ENCODE measurements around the gene WDFY2.
"Not testable (repeated sequence)": the region's sequence is repeated elsewhere in the genome, so short reads cannot be mapped to it uniquely, and the experiment has no call there.

The WDFY2 gene

DNA sequence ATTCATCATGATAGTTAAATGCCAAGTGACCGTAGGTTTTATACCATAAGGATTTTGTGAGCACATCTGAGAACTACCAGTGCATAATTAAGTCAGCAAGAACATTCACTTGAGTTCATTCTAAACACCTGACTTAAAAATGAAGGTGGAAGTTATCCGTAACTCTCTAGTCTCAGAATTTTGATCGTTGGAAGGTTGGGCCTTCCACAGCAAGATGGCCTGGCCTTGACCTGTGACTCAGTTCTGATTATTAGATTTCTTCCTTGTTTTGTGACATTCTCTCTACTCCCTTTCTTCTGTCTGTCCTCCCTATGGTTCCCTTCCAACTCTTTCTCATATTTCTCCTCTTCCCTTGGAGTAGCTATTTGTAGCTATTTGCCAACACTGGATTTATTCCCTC is 20.0 kb upstream of the WDFY2 start:
- DNase-seq = no peak

- no peak for DNase-seq
Measured at GRCh38 chr13:51564671-51565070, 19.6 kb upstream of the WDFY2 start.

DNA sequence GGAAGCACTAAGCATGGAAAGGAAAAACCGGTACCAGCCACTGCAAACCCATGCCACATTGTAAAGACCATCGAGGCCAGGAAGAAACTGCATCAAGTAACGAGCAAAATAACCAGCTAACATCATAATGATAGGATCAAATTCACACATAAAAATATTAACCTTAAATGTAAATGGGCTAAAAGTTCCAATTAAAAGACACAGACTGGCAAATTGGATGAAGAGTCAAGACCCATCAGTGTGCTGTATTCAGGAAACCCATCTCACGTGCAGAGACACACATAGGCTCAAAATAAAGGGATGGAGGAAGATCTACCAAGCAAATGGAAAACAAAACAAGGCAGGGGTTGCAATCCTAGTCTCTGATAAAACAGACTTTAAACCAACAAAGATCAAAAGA is 15.3 kb upstream of the WDFY2 start:
- DNase-seq = not testable (repeated sequence)

- DNase-seq = no peak
Measured at GRCh38 chr13:51576754-51577153, 7.5 kb upstream of the WDFY2 start.

DNA sequence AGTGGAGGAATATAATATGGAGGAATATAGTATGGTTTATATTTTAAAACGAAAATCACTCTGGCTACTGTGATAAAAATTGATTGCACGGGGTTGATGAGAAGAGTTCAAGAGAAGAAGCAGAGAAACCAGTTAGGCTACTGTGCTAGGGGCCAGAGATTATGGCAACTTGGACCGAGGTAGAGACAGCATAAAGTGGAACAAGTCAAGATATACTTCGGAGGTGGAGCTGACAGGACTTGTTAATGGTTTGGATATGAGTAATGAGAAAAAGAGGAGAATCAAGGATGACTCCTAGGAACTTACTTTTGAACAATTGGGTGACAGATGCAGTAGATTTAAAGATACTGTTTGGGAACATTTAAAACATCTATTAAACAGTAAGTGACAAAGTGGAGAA is 6.6 kb upstream of the WDFY2 start:
- DNase-seq = no peak

DNA sequence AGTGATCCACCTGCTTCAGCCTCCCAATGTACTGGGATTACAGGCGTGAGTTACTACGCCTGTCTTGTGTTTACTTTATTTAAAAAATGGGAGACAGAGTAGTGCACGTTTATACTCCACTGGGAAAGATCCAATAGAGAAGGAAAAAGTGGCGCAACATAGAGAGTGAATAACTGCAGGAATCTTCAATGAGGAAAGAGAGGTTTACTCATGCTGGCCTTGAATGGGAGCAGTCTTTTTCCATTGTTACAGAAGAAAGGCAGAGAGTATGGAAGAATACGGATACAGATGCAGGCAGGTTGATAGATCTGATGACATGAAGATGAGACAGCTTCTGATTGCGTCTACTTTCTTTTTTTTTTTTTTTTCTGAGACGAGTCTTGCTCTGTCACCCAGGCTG is 4.6 kb upstream of the WDFY2 start:
- no peak for DNase-seq

GRCh38 chr13:51581148-51581820 is 3.0 kb upstream of the WDFY2 start:
- no peak for DNase-seq

DNA sequence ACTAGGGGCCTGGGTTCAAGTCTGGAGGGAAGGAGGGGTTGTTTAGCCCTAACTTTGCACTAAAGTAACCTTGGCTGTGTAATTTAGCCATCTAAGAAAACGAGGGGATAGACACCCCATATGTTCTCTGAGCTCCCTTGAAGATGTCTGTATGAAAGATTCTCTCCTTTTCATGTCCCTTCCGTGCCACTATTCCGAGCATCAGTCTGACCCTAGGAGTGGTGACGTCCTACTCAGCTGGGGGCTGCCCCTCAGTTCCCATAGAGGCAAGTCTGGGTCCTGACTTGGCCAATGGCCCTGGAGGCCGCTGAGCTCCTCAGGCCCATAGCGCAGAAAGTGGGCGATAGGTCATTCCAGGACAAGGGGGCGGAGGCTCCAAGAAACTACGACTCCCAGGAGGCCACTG is 790 bp upstream of the WDFY2 start:
- no peak for DNase-seq

DNA sequence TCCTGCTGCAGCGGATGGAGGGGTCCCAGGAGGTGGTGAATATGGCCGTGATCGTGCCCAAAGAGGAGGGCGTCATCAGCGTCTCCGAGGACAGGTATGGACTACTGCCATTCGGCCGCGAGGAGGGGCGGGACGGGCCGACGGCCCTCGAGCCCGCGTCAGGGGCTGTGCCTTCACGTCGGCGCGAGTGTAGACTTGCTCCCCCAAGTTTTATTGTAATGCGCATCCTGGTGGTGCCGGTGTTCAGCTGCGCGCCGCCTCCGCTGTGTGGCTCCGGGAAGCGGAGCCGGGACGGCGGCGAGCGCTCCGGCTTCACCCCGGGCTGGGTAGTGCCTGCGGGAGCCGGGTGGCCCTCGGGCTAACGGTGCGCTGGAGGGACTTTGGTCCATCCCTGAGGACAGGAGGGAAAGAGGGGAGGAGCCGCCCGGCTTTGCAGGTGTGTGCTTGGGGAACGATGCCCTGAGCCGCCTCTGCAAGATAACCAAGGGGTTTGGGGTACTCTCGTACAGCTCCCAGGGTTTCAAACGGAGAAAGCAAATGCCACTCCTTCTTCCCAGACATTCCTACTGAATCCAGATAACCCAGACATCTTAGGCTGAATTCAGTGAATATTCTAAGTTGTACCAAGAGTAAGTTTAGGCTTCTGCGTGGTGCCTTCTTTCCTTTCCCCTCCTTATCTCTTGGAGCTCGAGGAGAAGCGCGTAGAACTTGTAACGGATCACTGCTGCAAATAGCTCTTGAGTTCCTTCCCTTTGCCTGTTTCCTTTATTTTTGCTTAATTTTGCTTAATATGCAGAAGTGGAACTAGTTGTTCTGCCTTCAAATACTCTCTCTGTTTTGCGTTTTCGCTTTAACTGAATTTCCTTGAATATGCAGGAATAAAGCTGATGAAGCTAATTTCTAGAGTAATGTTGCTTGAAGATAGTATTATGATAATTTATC is 740 bp downstream of the WDFY2 start:
- DNase-seq = peak; percentile 40

GRCh38 chr13:51585696-51586095 is 1.4 kb downstream of the WDFY2 start:
- DNase-seq = peak; percentile 49

GRCh38 chr13:51587372-51587771 is 3.1 kb downstream of the WDFY2 start:
- no peak for DNase-seq

DNA sequence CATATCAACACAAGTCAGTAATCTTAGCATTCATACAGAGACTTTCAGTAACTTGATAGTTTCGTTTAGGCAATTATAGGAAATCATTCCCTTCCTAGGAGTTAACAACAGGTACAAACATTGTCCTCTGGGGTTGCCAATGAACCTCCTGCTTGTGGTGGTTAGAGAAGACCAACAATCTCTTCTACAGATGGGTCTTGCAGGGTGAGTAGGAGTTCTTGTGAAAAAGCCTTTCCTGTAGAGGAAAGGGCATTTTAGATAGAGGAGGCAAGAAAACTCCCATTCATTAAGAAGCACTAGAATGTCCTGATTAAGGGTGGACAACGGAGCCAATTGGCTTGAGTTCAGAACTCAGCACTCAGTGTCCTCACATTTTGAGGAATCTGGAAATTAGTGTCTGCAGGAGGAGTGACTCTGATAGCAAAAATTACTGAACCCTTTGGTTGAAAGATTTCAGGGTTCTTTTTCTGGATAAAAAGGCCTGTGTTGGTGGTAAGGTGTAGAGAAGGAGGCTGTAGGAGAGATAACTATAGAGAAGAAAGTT is 4.2 kb downstream of the WDFY2 start:
- DNase-seq = no peak

DNA sequence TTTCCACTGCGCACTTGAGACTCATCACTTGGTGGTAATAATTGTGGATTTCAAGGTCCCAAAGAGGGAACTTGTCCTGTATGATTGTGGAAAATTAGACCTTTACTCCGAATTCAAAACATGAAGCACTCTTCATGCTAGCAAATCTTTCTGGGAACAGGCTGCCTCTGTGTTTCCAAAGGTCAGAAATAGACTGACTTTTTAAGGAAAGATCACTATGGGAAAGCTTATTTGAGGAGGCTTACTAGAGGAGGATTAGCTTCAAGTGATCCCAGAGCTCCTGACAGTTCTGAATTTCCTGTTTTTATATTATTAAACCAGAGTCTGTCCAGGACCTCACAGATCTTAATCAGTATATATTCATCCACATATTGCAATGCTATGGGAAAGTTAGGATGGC is 5.5 kb downstream of the WDFY2 start:
- DNase-seq = no peak

DNA sequence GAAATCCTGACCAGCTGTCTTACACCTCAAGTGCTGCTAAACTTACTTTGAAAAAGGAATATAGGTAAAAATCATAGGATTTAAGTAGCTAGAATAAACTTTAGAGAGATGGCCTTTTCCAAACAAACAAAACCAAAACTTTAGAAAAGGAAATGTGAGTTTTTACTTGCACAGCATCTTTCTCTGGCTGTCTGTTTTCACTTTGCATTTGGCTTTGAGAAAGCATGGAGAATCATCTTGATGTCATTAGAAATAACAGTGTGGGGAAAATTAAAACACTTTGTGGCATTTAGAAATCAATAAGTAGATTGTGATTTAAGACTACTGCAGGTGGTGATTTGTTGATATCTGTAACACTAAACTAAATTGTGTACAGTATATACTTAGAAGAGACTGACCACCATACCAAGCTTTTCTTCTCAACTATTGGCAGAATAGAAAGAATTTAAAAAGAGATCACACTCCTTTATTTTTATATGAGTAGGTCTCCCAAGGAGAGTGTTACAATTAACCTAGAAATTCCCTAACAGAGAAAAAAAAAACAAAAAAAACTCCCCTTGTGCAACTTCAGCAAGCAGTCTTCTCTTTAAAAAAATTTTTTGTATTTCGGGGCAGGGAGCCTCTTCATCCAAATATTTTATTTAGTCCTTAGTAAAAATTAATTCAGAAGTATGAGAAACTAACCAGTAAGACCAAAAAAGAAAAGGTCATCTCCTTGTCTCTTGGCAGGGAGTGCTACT is 6.1 kb downstream of the WDFY2 start:
- DNase-seq = no peak

- peak; percentile 92 for DNase-seq
Measured at GRCh38 chr13:51590971-51591627, 6.8 kb downstream of the WDFY2 start.

DNA sequence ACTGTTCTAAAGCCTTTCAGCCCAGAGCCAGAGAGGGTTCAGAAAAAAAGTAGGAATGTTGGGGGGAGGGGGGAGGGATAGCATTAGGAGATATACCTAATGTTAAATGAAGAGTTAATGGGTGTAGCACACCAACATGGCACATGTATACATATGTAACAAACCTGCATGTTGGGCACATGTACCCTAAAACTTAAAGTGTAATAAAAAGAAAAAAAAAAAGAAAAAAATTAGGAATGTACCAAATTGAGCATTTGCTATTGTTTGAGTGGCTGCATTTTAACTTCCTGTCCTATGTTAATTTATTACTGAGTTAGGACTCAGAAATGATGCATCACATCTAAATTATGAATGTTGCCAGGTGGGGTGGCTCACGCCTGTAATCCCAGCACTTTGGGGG is 7.7 kb downstream of the WDFY2 start:
- not testable (repeated sequence) for DNase-seq

GRCh38 chr13:51594432-51594831 is 10.2 kb downstream of the WDFY2 start:
- no peak for DNase-seq

DNA sequence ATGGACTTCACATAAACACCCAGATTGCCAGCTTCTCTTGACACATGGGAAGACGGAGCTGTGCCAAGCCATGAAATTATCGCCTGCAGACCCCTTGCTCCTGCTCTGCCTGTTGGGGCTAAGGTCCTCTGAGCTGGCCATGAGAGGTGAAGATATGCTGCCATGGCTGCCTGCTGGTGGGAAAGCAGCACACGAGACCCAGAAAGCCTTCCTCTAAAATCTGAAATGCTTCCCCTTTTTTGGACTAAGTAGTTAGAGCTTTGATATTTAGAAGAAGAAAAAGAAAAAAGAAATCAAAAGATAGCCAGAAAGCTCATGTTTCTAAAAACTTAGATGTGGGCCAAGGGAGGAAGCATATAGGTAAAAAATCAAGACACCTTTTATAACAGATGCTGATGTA is 11.2 kb downstream of the WDFY2 start:
- DNase-seq = no peak

DNA sequence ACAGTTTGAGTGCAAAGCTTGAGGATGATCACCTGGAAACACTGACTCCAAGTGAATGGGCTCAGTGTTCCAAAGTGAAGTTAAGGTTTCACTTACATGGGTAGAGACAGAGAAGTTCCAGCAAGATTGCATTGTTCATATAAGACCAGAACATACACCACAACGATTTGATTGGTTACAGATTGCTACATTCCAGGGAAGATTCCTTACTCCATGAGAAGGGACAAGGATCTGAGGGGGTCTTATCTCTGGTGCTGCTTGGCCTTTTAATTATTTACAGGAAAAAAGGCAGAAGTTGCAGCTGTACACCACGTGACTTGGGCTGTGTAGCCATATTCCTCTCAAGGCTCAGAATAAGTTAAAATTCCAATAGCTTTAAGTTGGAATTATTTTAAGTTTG is 12.3 kb downstream of the WDFY2 start:
- peak; percentile 44 for DNase-seq

GRCh38 chr13:51599444-51600176 is 15.3 kb downstream of the WDFY2 start:
- DNase-seq = no peak

- DNase-seq = no peak
Measured at GRCh38 chr13:51600703-51601102, 16.4 kb downstream of the WDFY2 start.
